Suprapubic skin (tissue), 4 donors: ENCODE results near the gene UBE2G1. TPM values are rescaled to one million over a fixed set of nuclear protein-coding genes. Genes with fewer than 3 reads are reported as not detected.
"Not testable (repeated sequence)": the region's sequence is repeated elsewhere in the genome, so short reads cannot be mapped to it uniquely, and the experiment has no call there.

Source experiments
- DNase-seq, 2 donors: peaks; one replicate each; pipeline ENCODE4 v3.0.0-alpha.2; 2019; ENCODE audit warnings: low spot score in 2 of 2
- H3K27ac ChIP-seq: fragments of 200-600 bp; sonication (generic); one replicate; pipeline ENCODE4 v1.5.1; 2019
- H3K27me3 ChIP-seq: fragments of 200-600 bp; sonication (generic); one replicate; pipeline ENCODE4 v1.5.1; 2019
- H3K36me3 ChIP-seq: fragments of 200-600 bp; sonication (generic); one replicate; pipeline ENCODE4 v1.5.1; 2019
- H3K4me1 ChIP-seq: fragments of 200-600 bp; sonication (generic); one replicate; pipeline ENCODE4 v1.5.1; 2019
- H3K4me3 ChIP-seq: fragments of 200-600 bp; sonication (generic); one replicate; pipeline ENCODE4 v1.5.1; 2019; ENCODE audit warnings: mild to moderate bottlenecking
- H3K9me3 ChIP-seq: fragments of 200-600 bp; sonication (generic); one replicate; pipeline ENCODE4 v1.5.1; 2019
- CTCF ChIP-seq, 2 donors: fragments of 200-600 bp in 1 of 2; fragments of 450-650 bp in 1 of 2; sonication (generic) in 1 of 2; IDR thresholded peaks; one replicate each; pipeline ENCODE4 v1.5.1; 2016 to 2019; ENCODE audit warnings: antibody characterized with exemption in 2 of 2, mild to moderate bottlenecking in 1 of 2, moderate library complexity in 1 of 2
- EP300 ChIP-seq: sonication (generic); formaldehyde crosslinking; IDR thresholded peaks from one replicate; pipeline ENCODE4 v1.6.1; 2017; ENCODE audit warnings: antibody characterized with exemption
- POLR2A ChIP-seq, 2 donors: fragments of 450-650 bp; IDR thresholded peaks; one replicate each; pipeline ENCODE4 v1.6.1; 2017; ENCODE audit warnings: antibody characterized with exemption in 2 of 2, mild to moderate bottlenecking in 2 of 2, moderate library complexity in 2 of 2
- POLR2AphosphoS5 ChIP-seq, 3 donors: sonication (generic); formaldehyde crosslinking; IDR thresholded peaks; one replicate each; pipeline ENCODE4 v1.6.1; 2017; ENCODE audit warnings: antibody characterized with exemption in 3 of 3
- WGBS: methylation state at CpG from one replicate; pipeline ENCODE4 v1.1.5; 2018; 5-methylcytosine and 5-hydroxymethylcytosine counted together
- total RNA-seq, 4 donors: library from RNA; depleted of rRNA; stranded (reverse); fragments of >200 nt; gene quantifications; one replicate each; pipeline ENCODE4 v1.1.0, GENCODE V29; 2016

Gene UBE2G1
- total RNA-seq, 4 donors from 2014 or later = 53.4 to 75.4 (median 67.4) TPM

DNA sequence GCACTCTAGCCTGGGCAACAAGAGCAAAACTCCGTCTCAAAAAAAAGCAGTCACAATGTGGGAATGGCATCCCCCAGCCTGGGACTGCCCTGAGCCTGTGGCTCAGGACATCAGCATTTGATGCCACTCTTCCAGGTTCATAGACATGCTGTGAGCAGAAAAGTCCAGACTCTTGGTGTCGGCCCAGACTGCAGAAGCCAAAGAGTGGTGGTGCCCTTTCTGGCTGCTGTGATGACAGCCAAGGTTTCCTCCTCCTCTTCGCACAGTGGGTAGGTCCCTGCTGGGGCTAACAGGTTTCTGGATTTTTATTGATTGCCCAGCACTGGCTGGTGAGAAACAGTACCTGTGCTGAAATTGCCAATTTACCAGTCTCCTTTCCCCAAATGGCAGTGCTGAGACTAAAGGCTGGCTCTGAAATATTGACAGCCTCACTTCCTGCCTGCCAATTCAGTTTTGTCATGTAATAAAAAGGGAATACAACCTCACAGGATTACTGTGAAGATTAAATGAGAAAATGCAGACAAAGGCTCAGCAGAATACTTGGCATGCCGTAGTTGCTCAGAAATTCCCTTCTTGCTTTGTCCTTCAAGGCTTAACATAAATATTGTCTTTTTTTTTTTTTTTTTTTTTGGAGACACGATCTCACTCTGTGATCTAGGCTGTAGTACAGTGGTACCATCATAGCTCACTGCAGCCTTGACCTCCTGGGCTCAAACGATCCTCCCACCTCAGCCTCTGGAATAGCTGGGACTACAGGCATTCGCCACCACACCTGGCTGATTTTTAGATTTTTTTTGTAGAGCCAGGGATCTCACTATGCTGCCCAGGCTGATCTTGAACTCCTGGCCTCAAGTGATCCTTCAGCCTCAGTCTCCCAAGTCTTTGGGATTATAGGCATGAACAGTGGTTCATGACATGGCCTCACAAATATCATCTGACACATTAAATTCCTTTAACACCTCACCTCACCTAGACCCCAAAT, 15.5 kb upstream of the UBE2G1 start:
- Histone ChIP-seq H3K27me3 (no peaks in the 10 kb centered on the region), H3K9me3 (no peaks in the 10 kb centered on the region), H3K27ac (no peak overlapping the region), H3K4me1 (no peaks in the 10 kb centered on the region), H3K36me3 (no peaks in the 10 kb centered on the region), H3K4me3 (no peak overlapping the region)
- no peak for DNase-seq
- WGBS = 77% methylated on average over 7 of the region's 7 CpGs
- TF ChIP-seq POLR2AphosphoS5 (IDR thresholded peaks at IDR 0.05) = no peak

- Histone ChIP-seq H3K27ac (no peak overlapping the region), H3K4me1 (no peaks in the 10 kb centered on the region), H3K4me3 (no peak overlapping the region), H3K27me3 (no peaks in the 10 kb centered on the region), H3K9me3 (no peaks in the 10 kb centered on the region), H3K36me3 (no peaks in the 10 kb centered on the region)
- 97% methylated on average over 1 of the region's 1 CpG for WGBS
- TF ChIP-seq CTCF (IDR thresholded peaks at IDR 0.05) (no peak), POLR2A (IDR thresholded peaks at IDR 0.05) (no peak), POLR2AphosphoS5 (IDR thresholded peaks at IDR 0.05) (no peak), EP300 (no peak)
- DNase-seq = no peak
These were observed 12.2 kb upstream of the UBE2G1 start for GRCh38 chr17:4378626-4379025.

- H3K36me3 ChIP-seq, DNase-seq, H3K4me1 ChIP-seq, H3K9me3 ChIP-seq, H3K4me3 ChIP-seq, H3K27ac ChIP-seq, H3K27me3 ChIP-seq: not testable (repeated sequence)
- 81% methylated on average over 7 of the region's 7 CpGs for WGBS
These were observed 10.8 kb upstream of the UBE2G1 start for GRCh38 chr17:4377247-4377646.

GRCh38 chr17:4375796-4376440, 9.4 kb upstream of the UBE2G1 start:
- not testable (repeated sequence) for H3K4me1 ChIP-seq, H3K27ac ChIP-seq, H3K36me3 ChIP-seq, H3K9me3 ChIP-seq, H3K4me3 ChIP-seq, DNase-seq, H3K27me3 ChIP-seq
- 85% methylated on average over 14 of the region's 14 CpGs for WGBS

DNA sequence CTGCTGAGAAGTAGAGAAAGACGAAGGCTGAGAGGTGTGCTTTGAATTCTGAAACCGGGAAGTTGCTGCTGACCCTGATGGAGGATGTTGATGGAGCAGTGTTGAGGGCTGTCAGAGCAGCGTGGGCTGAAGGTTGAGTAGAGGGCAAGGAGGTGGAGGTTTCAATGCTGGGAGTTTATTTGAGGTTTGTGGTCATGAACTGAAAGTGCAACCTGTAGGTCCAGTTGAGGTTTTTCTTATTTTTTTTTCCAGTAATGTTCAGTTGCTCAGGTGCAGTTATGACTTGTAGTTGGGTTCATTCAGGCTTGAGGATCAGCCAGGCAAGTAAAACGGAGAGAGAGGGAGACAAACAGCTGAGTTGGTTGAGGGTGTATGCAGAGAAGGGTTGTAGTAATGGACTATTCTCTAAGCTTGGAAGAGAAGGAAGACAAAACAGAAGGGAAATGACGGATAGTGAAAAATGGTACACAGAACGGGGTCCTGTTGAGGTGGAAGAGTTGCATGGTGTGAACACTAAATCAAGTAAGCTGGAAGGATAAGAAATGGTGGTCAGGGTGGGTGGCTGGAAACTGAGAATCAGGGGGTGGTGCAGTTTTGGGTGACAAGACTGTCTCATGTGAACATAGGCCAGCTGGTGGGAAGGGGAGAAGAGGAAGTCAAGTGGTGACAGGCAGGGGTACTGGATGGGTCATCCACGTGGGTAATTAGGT, 8.7 kb upstream of the UBE2G1 start:
- DNase-seq = no peak
- WGBS = 69% methylated on average over 7 of the region's 7 CpGs
- Histone ChIP-seq H3K4me1 (peaks cover 6% of the 10 kb centered on the region), H3K36me3 (no peaks in the 10 kb centered on the region), H3K9me3 (no peaks in the 10 kb centered on the region), H3K27me3 (no peaks in the 10 kb centered on the region), H3K27ac (no peak overlapping the region), H3K4me3 (no peak overlapping the region)
- TF ChIP-seq POLR2A (IDR thresholded peaks at IDR 0.05) (no peak), CTCF (IDR thresholded peaks at IDR 0.05) (no peak), POLR2AphosphoS5 (IDR thresholded peaks at IDR 0.05) (no peak), EP300 (no peak)

- no peak overlapping the region for H3K4me3 ChIP-seq
- 82% methylated on average over 16 of the region's 16 CpGs for WGBS
- H3K27ac ChIP-seq = no peak overlapping the region
- H3K4me1 ChIP-seq = peaks cover 9% of the 10 kb centered on the region
- peak in 1 of 2 donors; percentile 31 for DNase-seq
- H3K36me3 ChIP-seq = no peaks in the 10 kb centered on the region
- no peaks in the 10 kb centered on the region for H3K27me3 ChIP-seq
- no peaks in the 10 kb centered on the region for H3K9me3 ChIP-seq
- TF ChIP-seq CTCF (IDR thresholded peaks at IDR 0.05) (no peak), POLR2A (IDR thresholded peaks at IDR 0.05) (no peak), POLR2AphosphoS5 (IDR thresholded peaks at IDR 0.05) (no peak), EP300 (no peak)
These were observed 3.2 kb upstream of the UBE2G1 start for GRCh38 chr17:4369557-4370230.
